Measurements from ENCODE around the gene PSMD13.

GRCh38 chr11:235609-235996 is 1.2 kb upstream of the PSMD13 start:
- TF ChIP-seq CTCF (IDR thresholded peaks at IDR 0.05; ENCODE audit: low read depth, low read length, missing input control) (no peak), EGR1 (IDR thresholded peaks at IDR 0.05; ENCODE audit: low read depth in 2 of 2) (no peak)

All from liver (tissue), 3 donors.